Motor neuron (in vitro differentiated cells): ENCODE data around the gene PRUNE1. TPM values are rescaled to one million over a fixed set of nuclear protein-coding genes. Genes with fewer than 3 reads are reported as not detected.

Source experiments
- ATAC-seq, 8 experiments: fragments of 200-7000 bp; cut with Tn5 transposase; replicated peaks in 6 of 8; 2 replicates each; pipeline ENCODE4 v1.8.0; 2021; ENCODE audit warnings: mild to moderate bottlenecking in 8 of 8, moderate library complexity in 8 of 8
- H3K27ac ChIP-seq, 2 donors: fragments of 250-450 bp; sonication (Bioruptor Pico); 2 replicates each; pipeline ENCODE4 v1.9.0; 2021; ENCODE audit warnings: antibody characterized with exemption in 2 of 2, mild to moderate bottlenecking in 2 of 2, moderate library complexity in 1 of 2
- H3K4me1 ChIP-seq, 2 donors: fragments of 250-450 bp; sonication (Bioruptor Pico); replicated peaks in 1 of 2; 2 replicates each; pipeline ENCODE4 v1.6.1; 2021; ENCODE audit warnings: antibody characterized with exemption in 2 of 2, mild to moderate bottlenecking in 2 of 2, moderate library complexity in 1 of 2
- H3K4me3 ChIP-seq, 5 donors: fragments of 250-450 bp; sonication (Bioruptor Pico); 2 replicates each; pipeline ENCODE4 v1.9.0; 2021; ENCODE audit warnings: antibody characterized with exemption in 5 of 5, mild to moderate bottlenecking in 5 of 5, moderate library complexity in 4 of 5
- WGBS, 10 experiments: fragments of 450-650 bp; shearing (Covaris generic); methylation state at CpG; one replicate each; pipeline ENCODE4 v1.0.0; 2022; 5-methylcytosine and 5-hydroxymethylcytosine counted together
- in situ Hi-C, 9 experiments: fragments of 400-800 bp; cut with MboI; loops; one replicate each; pipeline ENCODE4 v1.15.0; 2021; ENCODE audit warnings: low sequenced_read_pairs in 9 of 9, low pct_unique_long_range_greater_than_20kb in 2 of 9; ENCODE audit not compliant: unreplicated experiment in 9 of 9
- total RNA-seq, 8 experiments: library from RNA; unstranded; fragments of 300-600 nt; gene quantifications; 2 replicates each; pipeline versions ENCODE4 v1.2.3 to v1.2.4, GENCODE V29; 2022

PRUNE1 gene
- total RNA-seq, 8 experiments from 2014 or later = 10.5 to 30.2 (median 24.1) TPM

- in situ Hi-C loops = no loop called here
- Histone ChIP-seq H3K4me1 (peaks cover 0 to 17% of the 10 kb centered on the region in 2 donors), H3K4me3 (no peak within 1 kb of the TSS), H3K27ac (no peak within 1 kb of the TSS)
- ATAC-seq = peak in 7 of 8 experiments; percentile 24 to 89 (median 72)
- 8 to 100% (median 67%) methylated on average over 1 to 12 of the region's 12 CpGs; no CpG with 5 or more reads in 1 of the 10 experiments for WGBS, 10 experiments
Observed at GRCh38 chr1:150981805-150982712, 26.2 kb upstream of the PRUNE1 start, which contains the start of gene ANXA9. ANXA9 (plus strand) TSS chr1:150982292; CDS start chr1:150983106, 814 bp downstream.

GRCh38 chr1:150985179-150985825, 22.9 kb upstream of the PRUNE1 start:
- ATAC-seq = no peak
- no peak overlapping the region for H3K4me3 ChIP-seq
- in situ Hi-C loops = no loop called here
- WGBS, 10 experiments = 50 to 100% (median 77%) methylated on average over 1 to 2 of the region's 2 CpGs; no CpG with 5 or more reads in 4 of the 10 experiments
- H3K4me1 ChIP-seq = peaks cover 0 to 14% of the 10 kb centered on the region in 2 donors
- H3K27ac ChIP-seq = no peak overlapping the region

GRCh38 chr1:150987924-150988323, 20.3 kb upstream of the PRUNE1 start:
- 59 to 95% (median 71%) methylated on average over 1 to 7 of the region's 7 CpGs; no CpG with 5 or more reads in 4 of the 10 experiments for WGBS, 10 experiments
- Histone ChIP-seq H3K27ac (no peak overlapping the region), H3K4me3 (no peak overlapping the region), H3K4me1 (no peaks in the 10 kb centered on the region)
- in situ Hi-C loops = no loop called here
- ATAC-seq = peak in 3 of 8 experiments; percentile 32 to 73 (median 35)

GRCh38 chr1:150992626-150993025, 15.6 kb upstream of the PRUNE1 start:
- H3K27ac ChIP-seq = no peak overlapping the region
- 17 to 62% (median 53%) methylated on average over 1 to 4 of the region's 4 CpGs for WGBS, 10 experiments
- no peaks in the 10 kb centered on the region for H3K4me1 ChIP-seq
- no peak for ATAC-seq
- in situ Hi-C loops = no loop called here
- H3K4me3 ChIP-seq = no peak overlapping the region

- no peak overlapping the region for H3K27ac ChIP-seq
- no peak for ATAC-seq
- H3K4me3 ChIP-seq = no peak overlapping the region
- no peaks in the 10 kb centered on the region for H3K4me1 ChIP-seq
- WGBS, 10 experiments = 56 to 100% (median 85%) methylated on average over 2 to 3 of the region's 3 CpGs; no CpG with 5 or more reads in 4 of the 10 experiments
- in situ Hi-C loops = no loop called here
Observed at GRCh38 chr1:150994248-150994647, 14.0 kb upstream of the PRUNE1 start.

GRCh38 chr1:150995460-150995859, 12.8 kb upstream of the PRUNE1 start:
- ATAC-seq = peak in 3 of 8 experiments; percentile 27 to 57 (median 51)
- no peak overlapping the region for H3K27ac ChIP-seq
- 0 to 80% (median 57%) methylated on average over 1 to 4 of the region's 4 CpGs; no CpG with 5 or more reads in 1 of the 10 experiments for WGBS, 10 experiments

GRCh38 chr1:150995896-150996295, 12.4 kb upstream of the PRUNE1 start:
- in situ Hi-C loops = no loop called here
- 0 to 59% (median 34%) methylated on average over 2 to 9 of the region's 9 CpGs; no CpG with 5 or more reads in 2 of the 10 experiments for WGBS, 10 experiments
- Histone ChIP-seq H3K4me1 (no peaks in the 10 kb centered on the region), H3K4me3 (no peak overlapping the region), H3K27ac (no peak overlapping the region)
- peak; percentile 52 to 81 (median 58) for ATAC-seq

More at GRCh38 chr1:150995460-150995859, 12.8 kb upstream of the PRUNE1 start:
- no peak overlapping the region for H3K4me3 ChIP-seq
- in situ Hi-C loops = no loop called here
- no peaks in the 10 kb centered on the region for H3K4me1 ChIP-seq

GRCh38 chr1:150997126-150997872, 10.9 kb upstream of the PRUNE1 start:
- Histone ChIP-seq H3K27ac (no peak overlapping the region), H3K4me3 (no peak overlapping the region), H3K4me1 (no peaks in the 10 kb centered on the region)
- WGBS, 10 experiments = 30 to 100% (median 88%) methylated on average over 1 to 19 of the region's 20 CpGs; no CpG with 5 or more reads in 2 of the 10 experiments
- ATAC-seq = no peak
- in situ Hi-C loops = no loop called here

- Histone ChIP-seq H3K4me3 (no peak overlapping the region), H3K4me1 (peaks cover 0 to 6% of the 10 kb centered on the region in 2 donors), H3K27ac (no peak overlapping the region)
- in situ Hi-C loops = no loop called here
- ATAC-seq = no peak
- WGBS, 10 experiments = 20 to 65% (median 61%) methylated on average over 1 to 4 of the region's 5 CpGs; no CpG with 5 or more reads in 3 of the 10 experiments
Observed at GRCh38 chr1:150997949-150998348, 10.3 kb upstream of the PRUNE1 start.

- H3K4me1 ChIP-seq = peaks cover 8 to 17% of the 10 kb centered on the region in 2 donors
- 47 to 100% (median 87%) methylated on average over 1 to 16 of the region's 17 CpGs; no CpG with 5 or more reads in 1 of the 10 experiments for WGBS, 10 experiments
- H3K27ac ChIP-seq = no peak overlapping the region
- ATAC-seq = no peak
- in situ Hi-C loops = no loop called here
- no peak overlapping the region for H3K4me3 ChIP-seq
Observed at GRCh38 chr1:150999051-150999674, 9.1 kb upstream of the PRUNE1 start.

GRCh38 chr1:150999926-151000325, 8.3 kb upstream of the PRUNE1 start:
- in situ Hi-C loops = no loop called here
- H3K4me3 ChIP-seq = no peak overlapping the region
- ATAC-seq = no peak
- H3K4me1 ChIP-seq = peaks cover 16 to 24% of the 10 kb centered on the region in 2 donors
- H3K27ac ChIP-seq = no peak overlapping the region
- WGBS, 10 experiments = 13 to 100% (median 94%) methylated on average over 1 to 2 of the region's 2 CpGs; no CpG with 5 or more reads in 2 of the 10 experiments

- 70 to 100% (median 100%) methylated on average over 1 to 3 of the region's 3 CpGs; no CpG with 5 or more reads in 5 of the 10 experiments for WGBS, 10 experiments
- H3K27ac ChIP-seq = no peak overlapping the region
- no peak overlapping the region for H3K4me3 ChIP-seq
- in situ Hi-C loops = no loop called here
- ATAC-seq = no peak
- peaks cover 21 to 28% of the 10 kb centered on the region in 2 donors for H3K4me1 ChIP-seq
Observed at GRCh38 chr1:151000408-151000807, 7.8 kb upstream of the PRUNE1 start.
